GM19438 (cell line): ENCODE measurements around the gene ZNF335.
A peak's percentile ranks its signal among the peaks of the same experiment; 100 is the strongest.
"Not testable (repeated sequence)": the region's sequence is repeated elsewhere in the genome, so short reads cannot be mapped to it uniquely, and the experiment has no call there.

Experiments used
- ATAC-seq: cut with Tn5 transposase; IDR thresholded peaks from one replicate; pipeline ENCODE4 v1.9.1; 2021; ENCODE audit warnings: low read depth; ENCODE audit not compliant: unreplicated experiment

The ZNF335 gene

GRCh38 chr20:45934586-45935415 lies 37.2 kb downstream of the ZNF335 start, which contains the start of gene PCIF1:
PCIF1 (plus strand) TSS chr20:45934683; CDS start chr20:45939000, 4,317 bp downstream.
- ATAC-seq: peak; percentile 64

GRCh38 chr20:45934046-45934585 lies 37.9 kb downstream of the ZNF335 start:
- ATAC-seq: peak; percentile 23

- ATAC-seq: peak; percentile 41
Observed at GRCh38 chr20:45933266-45934045, 38.5 kb downstream of the ZNF335 start.

GRCh38 chr20:45931680-45932079 lies 40.3 kb downstream of the ZNF335 start:
- ATAC-seq: not testable (repeated sequence)

- no peak for ATAC-seq
Observed at GRCh38 chr20:45927071-45927878, 44.7 kb downstream of the ZNF335 start.

- no peak for ATAC-seq
Observed at GRCh38 chr20:45926731-45927070, 45.3 kb downstream of the ZNF335 start.

- ATAC-seq: no peak
Observed at GRCh38 chr20:45925821-45926506, 46.0 kb downstream of the ZNF335 start.

- ATAC-seq: no peak
Observed at GRCh38 chr20:45924391-45925261, 47.4 kb downstream of the ZNF335 start.

- ATAC-seq: no peak
Observed at GRCh38 chr20:45921337-45922189, 50.4 kb downstream of the ZNF335 start.

- no peak for ATAC-seq
Observed at GRCh38 chr20:45920462-45921336, 51.3 kb downstream of the ZNF335 start.

GRCh38 chr20:45919542-45920399 lies 52.2 kb downstream of the ZNF335 start:
- ATAC-seq: no peak

- ATAC-seq: no peak
Observed at GRCh38 chr20:45918779-45919537, 53.0 kb downstream of the ZNF335 start.

- no peak for ATAC-seq
Observed at GRCh38 chr20:45918182-45918737, 53.7 kb downstream of the ZNF335 start.

GRCh38 chr20:45917790-45918141 lies 54.2 kb downstream of the ZNF335 start:
- no peak for ATAC-seq

GRCh38 chr20:45913116-45913515 lies 58.9 kb downstream of the ZNF335 start:
- ATAC-seq: no peak
